D341Med (cell line): Measurements from ENCODE around the gene GINS1.
"Not testable (repeated sequence)": the region's sequence is repeated elsewhere in the genome, so short reads cannot be mapped to it uniquely, and the experiment has no call there.

ENCODE experiments used
- DNase-seq: peaks from one replicate; pipeline ENCODE4 v3.0.0; 2012; ENCODE audit warnings: low spot score

The GINS1 gene

GRCh38 chr20:25454153-25454900 lies 46.9 kb downstream of the GINS1 start:
- no peak for DNase-seq

GRCh38 chr20:25457886-25458680 lies 50.6 kb downstream of the GINS1 start:
- DNase-seq: no peak

GRCh38 chr20:25459111-25459830 lies 51.8 kb downstream of the GINS1 start:
- no peak for DNase-seq

- DNase-seq: no peak
Measured at GRCh38 chr20:25459916-25460535, 52.6 kb downstream of the GINS1 start.

GRCh38 chr20:25460566-25461280 lies 53.2 kb downstream of the GINS1 start:
- no peak for DNase-seq

- DNase-seq: no peak
Measured at GRCh38 chr20:25461281-25461650, 53.8 kb downstream of the GINS1 start.

- DNase-seq: no peak
Measured at GRCh38 chr20:25461786-25462545, 54.5 kb downstream of the GINS1 start.

- DNase-seq: no peak
Measured at GRCh38 chr20:25464501-25465242, 57.2 kb downstream of the GINS1 start.

GRCh38 chr20:25465243-25466135 lies 58.0 kb downstream of the GINS1 start:
- no peak for DNase-seq

- no peak for DNase-seq
Measured at GRCh38 chr20:25466846-25467245, 59.4 kb downstream of the GINS1 start.

GRCh38 chr20:25467441-25467840 lies 60.0 kb downstream of the GINS1 start:
- DNase-seq: no peak

GRCh38 chr20:25468126-25469075 lies 60.9 kb downstream of the GINS1 start:
- DNase-seq: no peak

GRCh38 chr20:25469558-25469957 lies 62.1 kb downstream of the GINS1 start:
- DNase-seq: peak; percentile 21

- peak; percentile 79 for DNase-seq
Measured at GRCh38 chr20:25470045-25470444, 62.6 kb downstream of the GINS1 start.

GRCh38 chr20:25471020-25471419 lies 63.5 kb downstream of the GINS1 start:
- DNase-seq: no peak

GRCh38 chr20:25473297-25473696 lies 65.8 kb downstream of the GINS1 start:
- DNase-seq: not testable (repeated sequence)

- no peak for DNase-seq
Measured at GRCh38 chr20:25476106-25477013, 68.9 kb downstream of the GINS1 start.
